OCI-LY3 (cell line): ENCODE data around the gene BTBD9.

Experiments used
- EZH2phosphoT487 ChIP-seq: fragments of 200-600 bp; shearing (Covaris generic); IDR thresholded peaks from 2 replicates; pipeline ENCODE4 v1.6.1; 2018; ENCODE audit warnings: antibody characterized with exemption, mixed run types, low read depth
- TF ChIP-seq, protein P1 (sequence below): fragments of 200-600, 300-600 bp; sonication (generic); IDR thresholded peaks from 2 replicates; pipeline ENCODE4 v1.5.1; 2014; ENCODE audit warnings: antibody characterized with exemption, low read length, low read depth

DNA sequence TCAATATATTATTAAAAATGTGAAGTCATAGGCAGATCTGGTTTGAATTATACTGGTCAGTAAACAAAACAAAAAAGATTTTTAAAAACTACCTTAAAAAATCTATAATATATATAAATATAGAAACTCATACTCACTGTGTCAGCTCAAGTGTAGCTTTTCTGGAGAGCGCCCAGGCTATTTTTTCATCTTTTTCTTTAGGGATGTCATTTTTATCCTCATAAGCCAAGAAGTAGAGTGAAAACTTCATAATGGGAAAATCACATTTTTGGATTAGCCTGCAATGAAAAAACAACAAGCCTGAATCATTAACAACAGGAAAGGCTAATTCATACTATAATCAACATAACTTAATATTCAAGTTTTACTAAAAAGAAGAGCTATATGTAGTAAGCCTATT is 44.5 kb upstream of the BTBD9 start:
- TF ChIP-seq, protein P1, sequence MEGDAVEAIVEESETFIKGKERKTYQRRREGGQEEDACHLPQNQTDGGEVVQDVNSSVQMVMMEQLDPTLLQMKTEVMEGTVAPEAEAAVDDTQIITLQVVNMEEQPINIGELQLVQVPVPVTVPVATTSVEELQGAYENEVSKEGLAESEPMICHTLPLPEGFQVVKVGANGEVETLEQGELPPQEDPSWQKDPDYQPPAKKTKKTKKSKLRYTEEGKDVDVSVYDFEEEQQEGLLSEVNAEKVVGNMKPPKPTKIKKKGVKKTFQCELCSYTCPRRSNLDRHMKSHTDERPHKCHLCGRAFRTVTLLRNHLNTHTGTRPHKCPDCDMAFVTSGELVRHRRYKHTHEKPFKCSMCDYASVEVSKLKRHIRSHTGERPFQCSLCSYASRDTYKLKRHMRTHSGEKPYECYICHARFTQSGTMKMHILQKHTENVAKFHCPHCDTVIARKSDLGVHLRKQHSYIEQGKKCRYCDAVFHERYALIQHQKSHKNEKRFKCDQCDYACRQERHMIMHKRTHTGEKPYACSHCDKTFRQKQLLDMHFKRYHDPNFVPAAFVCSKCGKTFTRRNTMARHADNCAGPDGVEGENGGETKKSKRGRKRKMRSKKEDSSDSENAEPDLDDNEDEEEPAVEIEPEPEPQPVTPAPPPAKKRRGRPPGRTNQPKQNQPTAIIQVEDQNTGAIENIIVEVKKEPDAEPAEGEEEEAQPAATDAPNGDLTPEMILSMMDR, result no peak
- TF ChIP-seq EZH2phosphoT487, result no peak
